HG02981 (cell line): ENCODE data around the gene FGGY.
"Not testable (repeated sequence)": the region's sequence is repeated elsewhere in the genome, so short reads cannot be mapped to it uniquely, and the experiment has no call there.

Source experiments
- ATAC-seq: cut with Tn5 transposase; IDR thresholded peaks from one replicate; pipeline ENCODE4 v1.9.1; 2021; ENCODE audit warnings: mild to moderate bottlenecking, moderate library complexity; ENCODE audit not compliant: unreplicated experiment

FGGY gene

DNA sequence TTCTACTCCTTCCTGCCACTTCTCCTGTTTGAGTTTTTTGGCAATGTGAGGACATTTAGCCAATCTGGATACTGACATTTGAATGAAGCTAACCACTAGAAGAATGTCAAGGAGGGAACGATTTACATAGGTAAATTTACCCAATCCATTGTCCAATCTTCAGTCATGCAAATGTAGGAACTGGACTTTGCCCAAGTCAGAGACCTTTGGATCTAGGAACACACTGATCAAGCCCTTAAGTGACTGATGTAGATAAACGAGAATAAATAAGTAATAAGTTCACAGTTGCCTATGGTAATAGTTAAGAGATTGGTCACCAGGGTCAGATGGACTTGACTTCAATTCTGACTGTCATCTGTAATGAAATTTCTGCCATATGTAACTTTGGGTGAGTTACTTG, 177.6 kb downstream of the FGGY start:
- ATAC-seq: no peak

DNA sequence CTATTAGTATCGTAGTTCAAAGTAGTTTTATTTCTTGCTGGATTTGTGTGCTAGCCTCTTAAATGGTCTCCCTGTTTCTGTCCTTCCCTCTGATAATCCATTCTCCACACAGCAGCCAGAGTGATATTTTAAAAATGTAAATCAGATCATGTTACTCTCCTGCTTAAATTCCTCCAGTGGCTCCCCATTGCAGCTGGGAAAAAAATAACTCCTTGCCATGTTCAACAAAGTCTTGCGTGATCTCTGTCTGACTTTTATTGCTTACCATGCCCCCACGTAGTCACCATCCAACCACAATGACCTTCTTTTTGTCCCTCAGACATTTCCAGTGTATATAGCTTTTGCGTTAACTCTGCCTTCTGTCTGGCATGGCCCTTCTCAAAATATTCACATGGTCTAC, 178.8 kb downstream of the FGGY start:
- ATAC-seq: no peak

DNA sequence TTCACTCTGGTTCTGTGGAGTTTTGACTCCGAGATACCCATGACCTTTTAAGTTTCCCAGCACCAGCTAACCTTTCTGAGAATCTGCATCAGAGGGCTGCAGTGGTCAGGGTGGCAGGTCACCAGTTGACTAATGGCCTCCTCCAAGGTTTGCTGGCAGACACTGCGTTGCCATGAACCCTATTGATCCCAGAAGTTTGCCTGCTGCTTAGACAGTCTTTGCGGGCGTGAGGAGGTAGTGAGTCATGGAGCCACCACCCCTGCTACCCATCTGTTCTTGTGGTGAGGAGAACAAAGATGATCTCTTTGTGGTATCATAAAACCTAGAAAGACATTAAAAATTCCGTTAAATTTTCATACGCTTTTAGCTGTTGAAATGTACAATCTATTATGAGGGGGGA, 180.4 kb downstream of the FGGY start:
- ATAC-seq: no peak

DNA sequence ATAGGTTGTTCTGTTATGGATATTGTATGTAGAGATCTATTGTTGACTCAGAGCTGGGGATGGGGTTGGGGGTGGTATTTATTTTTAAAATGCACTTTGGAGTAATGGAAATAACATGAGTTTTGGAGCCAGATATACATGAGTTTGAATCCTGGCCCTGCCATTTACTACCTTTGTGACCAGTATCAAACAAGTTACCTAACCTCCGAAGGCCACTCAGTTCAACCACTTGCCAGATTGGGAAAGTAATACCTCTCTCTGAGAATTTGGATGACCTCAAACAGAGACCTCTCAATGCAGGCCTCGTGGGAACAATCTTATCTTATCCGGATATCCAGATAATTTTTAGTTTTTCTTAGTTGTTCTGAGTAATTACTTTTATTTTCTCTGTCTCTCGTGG, 181.0 kb downstream of the FGGY start:
- no peak for ATAC-seq

DNA sequence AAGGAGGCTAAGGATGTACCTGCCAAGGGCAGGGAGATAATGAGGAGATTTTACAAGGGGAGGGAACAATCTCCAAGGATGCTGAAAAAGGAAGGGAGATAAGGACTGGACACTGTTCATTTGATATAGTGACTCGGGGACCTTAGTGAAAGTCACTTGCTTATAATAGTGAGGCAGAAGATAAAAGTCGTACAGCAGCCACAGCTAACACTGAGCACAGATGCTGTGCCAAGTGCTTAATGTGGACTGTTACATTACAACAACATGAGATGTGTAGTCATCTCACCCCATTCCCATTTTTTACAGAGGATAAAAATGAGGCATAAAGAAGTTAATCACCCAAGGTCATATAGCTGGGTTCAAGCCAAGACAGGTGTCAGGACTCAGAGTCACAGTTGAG, 181.9 kb downstream of the FGGY start:
- ATAC-seq: no peak

DNA sequence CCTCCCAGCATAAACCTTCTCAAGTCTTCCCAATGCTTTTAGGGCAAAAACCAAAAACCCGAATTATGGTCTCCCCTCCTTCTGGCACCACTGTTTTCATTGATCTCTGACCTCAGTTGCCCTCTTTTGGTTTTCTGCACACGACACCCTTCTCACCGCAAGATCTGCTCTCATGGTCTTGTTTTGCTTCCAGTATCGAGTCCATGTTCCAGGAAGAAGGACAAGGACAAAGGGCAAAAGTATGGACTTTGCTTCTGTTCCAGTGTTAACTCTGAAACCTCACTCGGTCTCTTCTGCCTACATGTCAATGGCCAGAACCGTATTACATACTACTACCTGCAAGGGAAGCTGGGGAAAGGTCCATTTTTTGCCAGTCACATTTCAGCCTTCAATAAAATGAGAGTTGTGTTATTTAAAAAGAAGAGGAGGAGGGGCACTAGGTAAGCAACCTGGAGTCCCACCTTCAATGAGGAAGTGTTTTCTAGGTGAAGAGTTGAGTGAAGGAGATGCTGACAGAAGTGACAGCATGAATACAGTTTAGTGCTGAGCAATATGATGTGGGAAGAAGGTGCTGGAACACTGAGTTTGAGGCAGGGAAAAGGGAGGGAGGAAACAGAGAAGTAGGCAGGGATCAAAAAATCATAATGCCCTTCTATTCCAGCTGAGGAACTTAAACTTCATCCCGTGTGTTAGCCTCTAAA, 183.4 kb downstream of the FGGY start:
- no peak for ATAC-seq

DNA sequence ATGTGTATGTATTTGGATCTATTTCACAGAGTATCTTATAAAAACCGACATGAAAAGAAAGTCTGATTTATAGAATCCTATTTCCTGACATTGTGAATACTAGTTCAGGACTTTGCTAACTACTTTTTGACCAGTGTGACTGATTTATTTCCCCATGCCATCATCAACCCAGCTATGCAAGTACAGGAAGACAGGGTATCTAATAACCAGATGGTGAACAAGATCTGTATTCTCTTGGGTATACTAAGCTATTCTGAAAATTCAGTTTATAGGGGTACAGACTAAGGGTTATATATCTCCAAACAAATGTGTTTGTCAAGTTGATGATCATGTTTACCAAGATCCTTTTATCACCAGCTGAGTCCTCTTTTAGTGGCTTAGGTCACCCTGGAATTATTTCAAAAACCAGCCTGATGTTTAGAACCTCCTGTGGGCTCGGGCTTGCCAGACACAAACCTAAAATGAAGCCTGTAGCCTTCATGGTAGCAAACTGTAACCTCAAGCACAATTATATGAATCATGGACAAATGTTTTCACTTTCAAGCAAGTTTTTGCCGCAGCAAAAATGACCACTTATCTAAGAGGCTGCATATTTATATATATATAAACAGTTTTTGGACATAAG, 185.1 kb downstream of the FGGY start:
- ATAC-seq: no peak

DNA sequence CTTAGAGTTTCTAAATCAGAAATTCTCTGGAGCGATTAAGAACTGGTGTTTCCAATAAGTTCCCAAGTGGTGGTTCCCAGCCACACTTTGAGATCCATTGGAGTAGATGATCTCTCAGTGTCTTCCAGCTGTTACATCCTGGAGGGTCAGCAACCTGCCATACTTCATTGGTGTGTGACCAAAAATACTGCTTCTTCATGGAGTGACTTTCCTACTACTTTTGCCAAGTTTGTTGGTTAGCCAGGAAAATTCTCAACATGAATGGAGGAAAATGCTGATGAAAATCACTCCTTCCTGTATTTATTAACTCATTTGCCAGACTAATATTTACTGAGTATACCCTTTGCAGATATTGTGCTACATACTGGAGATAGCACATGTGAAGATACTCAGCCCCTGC, 186.1 kb downstream of the FGGY start:
- no peak for ATAC-seq

DNA sequence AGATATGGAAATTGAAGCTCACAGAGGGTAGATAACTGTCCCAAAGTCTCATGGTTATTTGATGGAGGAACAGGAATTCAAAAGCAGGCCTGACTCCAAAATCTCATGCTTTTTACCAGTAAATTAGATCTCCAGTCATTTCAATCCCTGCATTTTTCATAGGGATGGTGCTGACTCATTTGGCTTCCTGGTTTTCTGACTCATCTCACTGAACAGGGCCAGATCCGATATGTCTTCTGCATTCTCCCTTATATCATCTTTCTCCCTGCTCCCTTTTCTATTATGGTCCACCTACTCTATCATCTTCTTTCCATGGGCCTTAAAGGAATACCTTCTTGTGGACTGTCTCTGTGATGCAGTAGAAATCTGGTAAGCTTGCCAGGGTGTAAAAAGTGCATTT, 187.2 kb downstream of the FGGY start:
- ATAC-seq: no peak

DNA sequence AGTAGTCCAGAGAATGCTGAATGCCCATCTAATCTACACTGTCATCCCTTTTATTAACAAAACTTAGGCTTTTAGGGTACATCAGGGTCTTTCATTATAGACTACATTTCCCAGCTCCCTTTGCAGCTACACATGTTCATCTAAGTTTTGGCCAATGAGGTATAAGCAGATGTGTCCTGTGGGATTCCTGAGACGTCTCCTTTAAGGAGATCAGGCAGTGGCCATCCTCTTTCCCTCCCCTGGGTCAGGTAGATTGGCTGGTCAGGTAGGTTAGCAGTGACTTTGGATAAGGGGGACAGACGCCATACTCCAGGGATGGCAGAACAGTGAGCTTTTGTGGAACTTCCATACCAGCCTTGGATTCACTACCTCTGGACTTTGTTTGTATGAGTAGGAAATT, 188.3 kb downstream of the FGGY start:
- ATAC-seq: no peak

DNA sequence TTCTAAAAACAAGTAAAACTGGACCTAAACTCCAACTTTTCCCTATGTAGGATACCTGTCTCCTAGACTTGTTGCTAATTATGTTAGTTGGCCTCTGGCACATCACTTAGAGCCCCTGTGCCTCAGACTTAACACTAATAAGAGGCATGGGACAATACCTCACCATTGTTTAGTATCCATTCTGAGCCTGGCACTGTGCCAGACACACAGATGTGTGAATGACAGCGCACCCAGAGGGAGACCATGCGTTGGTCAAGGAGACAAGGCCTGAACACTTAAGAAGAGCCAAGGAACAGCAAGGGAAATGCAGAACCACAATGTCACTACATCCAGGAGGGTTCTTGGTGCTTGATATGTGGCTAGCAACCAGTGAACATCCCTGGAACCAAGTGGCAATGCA, 189.1 kb downstream of the FGGY start:
- no peak for ATAC-seq

DNA sequence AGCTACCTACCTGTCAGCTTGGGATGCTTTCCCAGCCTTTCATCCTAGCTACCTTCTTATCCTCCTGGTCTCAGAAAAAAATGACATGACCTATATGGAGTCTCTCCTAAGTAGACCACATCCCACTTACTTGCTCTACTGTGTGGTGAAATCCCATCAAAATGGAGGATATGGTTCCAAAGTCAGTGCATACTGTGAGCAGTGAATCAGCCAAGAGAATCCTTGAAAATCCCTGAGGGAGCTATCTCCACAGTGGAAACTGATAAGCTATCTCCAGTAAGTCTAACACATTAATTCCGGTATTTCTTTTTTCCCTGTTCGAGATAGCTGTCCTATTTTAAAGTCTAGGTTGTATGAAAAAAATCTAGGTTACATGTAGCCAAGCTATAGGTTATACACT, 189.7 kb downstream of the FGGY start:
- no peak for ATAC-seq

DNA sequence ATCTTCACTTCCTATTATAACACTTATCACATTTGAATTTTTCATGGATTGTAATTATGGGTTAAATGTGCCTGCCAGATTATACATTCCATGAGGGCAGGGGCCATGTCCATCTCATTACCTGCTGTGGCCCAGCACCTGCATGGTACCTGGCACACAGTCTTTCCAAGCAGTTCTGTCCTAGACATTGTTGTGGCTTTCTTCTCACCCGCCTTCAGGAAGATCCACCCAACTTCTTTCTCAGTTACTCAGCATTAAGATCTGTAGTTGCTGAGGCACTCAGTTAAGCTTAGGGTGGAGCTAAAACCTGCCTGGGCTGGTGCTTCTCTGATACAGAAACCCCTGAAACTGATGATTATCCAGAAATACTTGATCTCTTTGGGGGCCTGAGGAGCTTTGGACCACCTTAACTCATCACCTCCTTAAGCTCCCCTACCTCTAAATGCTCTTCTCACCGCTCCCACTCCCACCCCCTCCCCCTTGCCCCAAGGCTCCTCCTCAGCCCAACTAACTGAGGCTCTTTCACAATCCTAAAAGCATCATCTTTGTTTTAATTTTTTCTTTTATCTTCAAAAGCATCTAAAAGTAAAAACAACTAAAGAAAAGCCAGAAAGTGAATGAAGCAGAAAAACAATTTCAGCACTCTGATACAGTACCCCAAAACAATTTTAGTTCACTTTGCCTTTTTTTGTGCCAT, 190.6 kb downstream of the FGGY start:
- no peak for ATAC-seq

DNA sequence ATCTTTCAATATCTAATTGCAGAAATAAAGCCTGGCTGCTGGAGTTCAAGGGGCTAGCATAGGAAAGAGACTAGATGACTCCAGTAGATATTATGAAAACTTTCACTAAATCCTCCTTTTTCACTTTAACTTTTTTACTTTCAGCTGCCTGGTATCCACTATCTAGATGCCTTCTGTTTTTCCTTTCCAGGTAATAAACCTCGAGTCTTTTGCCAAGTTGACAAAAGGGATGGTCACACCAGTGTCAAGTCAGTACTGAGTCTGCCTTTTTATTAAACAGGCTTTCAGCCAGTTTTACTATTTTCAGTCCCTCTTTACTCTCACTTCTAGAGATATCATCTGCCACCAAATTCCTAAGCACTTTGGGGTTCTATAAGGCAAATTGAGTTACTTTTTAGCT, 195.6 kb downstream of the FGGY start:
- no peak for ATAC-seq

DNA sequence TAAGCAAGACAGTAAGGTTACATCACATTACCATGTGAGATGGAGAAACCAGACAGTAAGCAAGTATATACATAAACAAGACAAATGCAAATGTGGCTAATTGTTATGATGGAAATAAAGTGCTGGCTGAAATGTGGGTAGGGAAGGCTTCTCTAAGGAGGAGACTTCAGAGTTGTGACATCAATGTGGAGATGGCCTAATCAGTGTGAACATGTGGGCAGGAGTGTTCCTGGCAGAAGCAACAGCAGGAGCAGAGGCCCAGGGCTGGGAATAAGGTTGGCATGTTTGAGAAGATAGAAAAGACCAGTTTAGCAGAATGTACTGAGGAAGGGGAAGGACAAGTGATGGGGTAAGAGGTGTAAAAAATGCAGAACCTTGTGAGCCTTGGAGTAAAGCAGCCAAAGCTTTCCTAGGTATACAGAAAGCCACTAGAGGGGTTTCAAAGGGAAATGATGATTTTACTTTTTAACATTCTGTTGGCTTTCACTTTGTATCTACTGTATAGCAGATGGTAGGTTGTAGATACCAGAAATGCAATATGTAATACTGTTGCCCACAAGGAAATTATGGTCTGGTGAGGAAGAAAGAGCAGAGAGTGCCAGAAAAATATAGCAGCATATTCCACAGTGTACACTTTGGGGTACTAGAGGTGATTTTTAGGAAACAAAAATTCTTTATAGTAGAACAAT, 197.4 kb downstream of the FGGY start:
- no peak for ATAC-seq

DNA sequence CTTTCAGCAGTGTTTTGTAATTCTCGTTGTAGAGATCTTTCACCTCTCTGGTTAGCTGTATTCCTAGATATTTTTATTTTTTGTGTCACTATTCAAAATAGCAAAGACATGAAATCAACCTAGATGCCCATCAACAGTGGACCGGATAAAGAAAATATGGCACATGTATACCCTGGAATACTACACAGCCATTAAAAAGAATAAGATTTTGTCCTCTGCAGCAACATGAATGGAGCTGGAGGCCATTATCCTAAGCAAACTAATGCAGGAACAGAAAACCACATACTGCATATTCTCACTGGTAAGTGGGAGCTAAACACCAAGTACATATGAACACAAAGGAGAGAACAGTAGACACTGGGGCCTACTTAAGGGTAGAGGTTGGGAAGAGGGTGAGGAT, 199.3 kb downstream of the FGGY start:
- not testable (repeated sequence) for ATAC-seq

DNA sequence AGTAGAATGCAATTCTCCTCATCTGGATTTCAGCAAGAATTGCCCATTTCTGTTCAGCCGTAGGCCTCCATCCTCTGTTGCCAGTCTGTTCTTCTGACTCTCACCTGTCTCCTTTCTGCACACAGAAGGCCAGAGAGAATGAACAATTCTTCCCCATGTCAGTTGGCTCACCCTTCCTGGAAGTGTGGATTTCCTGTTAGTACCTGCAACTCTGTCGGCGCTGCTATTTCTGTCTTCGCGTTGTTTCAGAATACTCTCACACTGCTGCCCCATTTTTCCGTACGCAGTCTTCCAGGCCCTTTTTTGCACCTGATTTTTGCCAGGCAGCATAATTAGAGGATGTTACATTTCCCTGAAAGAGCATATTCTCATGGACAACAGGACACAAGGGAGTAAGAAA, 200.7 kb downstream of the FGGY start:
- no peak for ATAC-seq

DNA sequence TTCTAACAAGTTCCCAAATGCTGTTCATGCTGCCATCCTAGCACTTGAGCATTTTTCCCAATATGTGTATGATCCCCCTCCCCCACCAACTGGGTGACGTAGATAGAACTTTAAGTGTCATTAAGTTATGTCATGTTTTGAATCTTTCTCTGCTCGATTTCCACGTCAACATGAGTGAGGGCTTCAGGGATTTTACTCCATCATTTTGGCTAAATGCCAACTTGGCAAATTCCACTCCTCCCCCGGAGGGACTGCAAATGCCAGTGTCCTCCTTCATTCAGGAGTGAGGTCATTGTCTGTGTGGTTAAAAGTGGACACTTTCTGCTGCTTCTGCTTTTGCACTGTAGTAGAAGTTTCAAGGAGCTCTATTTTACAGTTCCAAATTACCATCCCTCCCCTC, 201.7 kb downstream of the FGGY start:
- no peak for ATAC-seq

DNA sequence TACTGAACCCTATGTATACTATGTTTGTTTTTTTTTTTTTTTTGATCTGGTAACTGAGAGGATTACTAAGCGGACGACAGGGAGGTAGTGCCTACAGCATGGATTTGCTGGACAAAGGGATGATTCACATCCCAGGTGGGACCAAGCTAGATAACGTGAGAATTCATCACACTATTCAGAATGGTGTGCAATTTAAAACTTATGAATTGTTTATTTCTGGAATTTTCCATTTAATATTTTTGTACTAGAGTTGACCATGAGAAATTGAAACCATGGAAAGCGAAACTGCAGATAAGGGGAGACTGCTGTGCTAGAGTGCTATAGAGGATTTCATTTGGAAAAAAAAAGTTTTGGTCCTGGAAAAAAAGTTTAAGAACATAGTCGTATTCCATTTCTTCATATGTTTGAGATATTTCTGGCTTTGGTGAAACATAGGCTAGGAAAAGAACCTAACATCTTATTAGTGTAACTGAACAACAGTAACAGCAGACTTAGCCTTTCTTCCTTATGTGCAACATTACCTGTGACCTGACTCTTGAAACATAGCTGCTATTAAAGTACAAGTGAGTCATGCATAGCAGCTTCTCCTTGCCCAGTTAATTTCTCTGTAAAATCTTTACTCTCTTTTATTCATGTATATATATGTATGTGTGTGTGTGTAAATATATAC, 202.5 kb downstream of the FGGY start:
- no peak for ATAC-seq

DNA sequence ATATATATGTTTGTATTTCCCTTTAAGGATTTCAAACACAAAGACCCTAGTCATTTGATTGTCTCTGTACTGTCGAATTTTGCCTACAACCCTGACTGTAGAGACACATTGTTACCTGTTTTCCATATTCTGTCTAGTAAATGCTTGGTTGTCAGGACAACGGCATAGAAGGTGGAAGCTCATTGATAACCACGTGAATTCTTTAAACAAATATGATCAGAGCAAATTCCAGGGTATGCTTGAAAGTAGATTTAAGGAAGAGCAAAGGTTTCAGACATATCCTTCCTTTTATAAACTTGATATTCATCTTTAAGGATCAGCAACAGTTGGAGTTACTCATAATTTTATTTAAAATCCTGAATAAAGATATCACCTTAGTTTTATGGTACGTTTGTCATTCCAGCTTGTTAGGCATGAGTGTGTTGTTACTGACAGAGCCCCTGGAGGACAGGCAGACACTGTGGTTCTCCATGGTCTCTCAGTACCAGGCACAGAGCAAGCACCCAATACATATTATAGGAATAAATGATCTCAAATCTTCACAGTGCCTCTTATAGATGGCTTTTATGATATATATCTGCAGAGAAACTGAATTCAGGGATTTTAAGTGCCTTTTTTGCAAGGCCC, 203.2 kb downstream of the FGGY start:
- ATAC-seq: no peak
